HepG2 (cell line): ENCODE measurements around the gene PLPP3. TPM values are rescaled to one million over a fixed set of nuclear protein-coding genes. Genes with fewer than 3 reads are reported as not detected.

Experiments used
- AGO1 ChIP-seq: fragments of 200-400 bp; formaldehyde crosslinking; IDR thresholded peaks from 2 replicates; pipeline ENCODE4 v1.6.1; 2017; ENCODE audit warnings: mild to moderate bottlenecking, low read depth, low read length, moderate library complexity; ENCODE audit not compliant: poor library complexity, severe bottlenecking
- AGO2 ChIP-seq: fragments of 200-400 bp; formaldehyde crosslinking; optimal IDR thresholded peaks from 2 replicates; pipeline ENCODE3; 2017; ENCODE audit warnings: mild to moderate bottlenecking, low read depth, low read length, moderate library complexity
- CBFB ChIP-seq: sonication (generic); formaldehyde crosslinking; IDR thresholded peaks from 2 replicates; pipeline ENCODE4 v1.4.0; 2020; ENCODE audit warnings: missing genetic modification reagents
- CC2D1A ChIP-seq: sonication (generic); formaldehyde crosslinking; IDR thresholded peaks from 2 replicates; pipeline ENCODE4 v1.8.1; 2023; ENCODE audit warnings: mild to moderate bottlenecking, missing genetic modification reagents
- EEA1 ChIP-seq: sonication (generic); formaldehyde crosslinking; IDR thresholded peaks from 2 replicates; pipeline ENCODE4 v1.5.1; 2020; ENCODE audit warnings: mild to moderate bottlenecking, missing genetic modification reagents, borderline replicate concordance
- GATAD2A ChIP-seq: IDR thresholded peaks from 2 replicates; pipeline ENCODE4 v1.6.1; 2016
- MYNN ChIP-seq: sonication (generic); formaldehyde crosslinking; IDR thresholded peaks from 2 replicates; pipeline ENCODE4 v1.4.0; 2020; ENCODE audit warnings: mild to moderate bottlenecking, low read depth, missing genetic modification reagents
- TAF1 ChIP-seq: sonication (generic); formaldehyde crosslinking; IDR thresholded peaks from 2 replicates; pipeline ENCODE4 v1.4.0; 2020; ENCODE audit warnings: missing genetic modification reagents
- ZEB1 ChIP-seq: IDR thresholded peaks from 2 replicates; pipeline ENCODE4 v1.6.1; 2012; ENCODE audit warnings: mild to moderate bottlenecking, low read depth, inconsistent platforms; ENCODE audit not compliant: insufficient replicate concordance
- ZFP82 ChIP-seq: sonication (generic); formaldehyde crosslinking; IDR thresholded peaks from 2 replicates; pipeline ENCODE4 v1.5.1; 2020; ENCODE audit warnings: mild to moderate bottlenecking, missing genetic modification reagents, borderline replicate concordance
- ZNF17 ChIP-seq: sonication (generic); formaldehyde crosslinking; IDR thresholded peaks from 2 replicates; pipeline ENCODE4 v1.5.0; 2020; ENCODE audit warnings: mild to moderate bottlenecking, missing genetic modification reagents
- ZNF296 ChIP-seq: sonication (generic); formaldehyde crosslinking; conservative IDR thresholded peaks from 2 replicates; pipeline ENCODE4 v1.5.0; 2020; ENCODE audit warnings: mild to moderate bottlenecking, missing genetic modification reagents
- ZNF343 ChIP-seq: sonication (generic); formaldehyde crosslinking; IDR thresholded peaks from 2 replicates; pipeline ENCODE4 v1.4.0; 2020; ENCODE audit warnings: mild to moderate bottlenecking, missing genetic modification reagents
- ZNF546 ChIP-seq: sonication (generic); formaldehyde crosslinking; conservative IDR thresholded peaks from 2 replicates; pipeline ENCODE4 v1.8.1; 2023; ENCODE audit warnings: mild to moderate bottlenecking, missing genetic modification reagents
- ZNF879 ChIP-seq: sonication (generic); formaldehyde crosslinking; IDR thresholded peaks from 2 replicates; pipeline ENCODE4 v1.8.1; 2023; ENCODE audit warnings: missing genetic modification reagents
- ZSCAN9 ChIP-seq: IDR thresholded peaks from 2 replicates; pipeline ENCODE4 v1.6.1; 2016; ENCODE audit warnings: borderline replicate concordance
- polyA plus RNA-seq, 8 experiments: library from polyadenylated mRNA; depleted of rRNA in 3 of 8; stranded (reverse) in 7 of 8; unstranded in 1 of 8; fragments of >200 nt; fragmentation: Illumina TruSeq in 4 of 8; extraction: Trizol in 4 of 8; gene quantifications; 2 replicates each; pipeline versions ENCODE4 v1.2.1 to v1.2.3, GENCODE V29; 2011 to 2016; ENCODE audit warnings: low read depth in 4 of 8, missing spikeins in 1 of 8, mixed read lengths in 1 of 8; ENCODE audit not compliant: insufficient read depth in 1 of 8
- total RNA-seq, 5 experiments: library from RNA; depleted of rRNA; stranded (reverse); fragments of >200 nt; fragmentation: Illumina TruSeq; extraction: Trizol; gene quantifications; 2 replicates each; pipeline ENCODE4 v1.2.3, GENCODE V29; 2016; ENCODE audit warnings: low read depth in 1 of 5
- TF ChIP-seq, protein P1 (sequence below): sonication (generic); formaldehyde crosslinking; IDR thresholded peaks from 2 replicates; pipeline ENCODE4 v1.4.0; 2020; ENCODE audit warnings: mild to moderate bottlenecking, low read depth, missing genetic modification reagents
- TF ChIP-seq, protein P2 (sequence below): sonication (generic); formaldehyde crosslinking; IDR thresholded peaks from 2 replicates; pipeline ENCODE4 v1.4.0; 2020; ENCODE audit warnings: mild to moderate bottlenecking, missing genetic modification reagents
- TF ChIP-seq, protein P3 (sequence below): sonication (generic); formaldehyde crosslinking; IDR thresholded peaks from 2 replicates; pipeline ENCODE4 v1.5.1; 2020; ENCODE audit warnings: mild to moderate bottlenecking, missing genetic modification reagents
- TF ChIP-seq, protein P4 (sequence below): sonication (generic); formaldehyde crosslinking; IDR thresholded peaks from 2 replicates; pipeline ENCODE4 v1.4.0; 2020; ENCODE audit warnings: missing genetic modification reagents

The PLPP3 gene
- total and polyA plus RNA-seq, 2 of the 13 experiments (the other 11 are each of a cell fraction or from before 2014, with no cell fraction given), result 49.7 to 65.8 TPM

DNA sequence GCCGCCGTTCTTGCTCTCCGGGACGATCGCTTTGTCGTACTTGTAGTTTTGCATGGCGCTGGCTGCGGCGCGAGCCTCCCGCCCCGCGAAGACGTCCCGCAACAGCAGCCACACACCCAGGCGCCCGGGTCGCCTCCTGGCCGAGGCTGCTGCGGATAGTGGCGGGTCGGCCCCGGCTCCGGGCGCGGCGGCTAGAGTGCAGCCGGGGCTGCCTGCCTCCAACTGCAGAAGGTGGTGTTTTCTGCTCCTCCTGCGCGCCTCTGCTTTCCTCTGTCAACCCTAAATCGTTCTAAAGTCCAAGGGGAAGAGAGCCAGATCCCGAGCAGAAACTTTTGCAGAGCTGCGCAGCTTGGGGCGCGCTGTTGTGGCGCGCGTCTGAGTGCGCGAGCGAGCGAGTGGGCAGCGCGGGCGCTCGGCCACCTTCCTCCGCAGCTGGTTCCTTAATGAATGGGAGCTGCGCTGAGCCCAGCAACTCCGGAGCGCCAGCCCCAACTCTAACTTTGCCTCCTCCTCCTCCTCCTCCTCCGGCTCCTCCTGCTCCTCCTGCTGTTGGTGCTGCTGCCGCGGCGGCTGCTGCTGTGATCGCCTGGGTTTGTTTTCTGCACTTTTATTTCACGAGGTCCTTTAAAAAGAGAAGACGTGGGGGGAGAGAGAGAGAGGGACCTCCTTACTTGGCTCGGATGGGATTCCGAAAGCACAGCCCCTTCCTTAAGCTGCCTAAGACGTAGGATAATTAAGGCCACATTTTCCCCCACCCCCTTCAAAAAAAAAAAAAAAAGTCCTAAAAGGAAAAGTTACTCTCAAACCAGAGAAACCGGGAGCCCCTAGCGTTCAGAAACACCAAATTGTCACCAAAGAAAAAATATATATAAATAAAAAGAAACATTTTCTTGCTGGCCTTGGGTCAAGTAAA lies at the start of gene PLPP3 (continued):
- TF ChIP-seq, protein P1, sequence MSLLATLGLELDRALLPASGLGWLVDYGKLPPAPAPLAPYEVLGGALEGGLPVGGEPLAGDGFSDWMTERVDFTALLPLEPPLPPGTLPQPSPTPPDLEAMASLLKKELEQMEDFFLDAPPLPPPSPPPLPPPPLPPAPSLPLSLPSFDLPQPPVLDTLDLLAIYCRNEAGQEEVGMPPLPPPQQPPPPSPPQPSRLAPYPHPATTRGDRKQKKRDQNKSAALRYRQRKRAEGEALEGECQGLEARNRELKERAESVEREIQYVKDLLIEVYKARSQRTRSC, result no peak
- TF ChIP-seq GATAD2A (CRISPR knock-in tag) (peak; percentile 50; the same call in 1 of the 2 replicates), ZEB1 (no peak), MYNN (no peak), CBFB (CRISPR knock-in tag) (no peak), ZNF879 (CRISPR knock-in tag) (no peak), ZNF296 (CRISPR knock-in tag) (no peak), ZNF343 (CRISPR knock-in tag) (0 out of 2 replicates have a peak, but pooled peaks have one; percentile 19), ZNF546 (CRISPR knock-in tag) (0 out of 2 replicates have a peak, but pooled peaks have one; percentile 24), ZSCAN9 (CRISPR knock-in tag) (no peak), AGO2 (peak; percentile 94), ZNF17 (CRISPR knock-in tag) (no peak), ZFP82 (CRISPR knock-in tag) (0 out of 2 replicates have a peak, but pooled peaks have one; percentile 17), CC2D1A (CRISPR knock-in tag) (0 out of 2 replicates have a peak, but pooled peaks have one; percentile 53), TAF1 (CRISPR knock-in tag) (peak; percentile 99), AGO1 (no peak), EEA1 (CRISPR knock-in tag) (no peak)
- TF ChIP-seq, protein P2, sequence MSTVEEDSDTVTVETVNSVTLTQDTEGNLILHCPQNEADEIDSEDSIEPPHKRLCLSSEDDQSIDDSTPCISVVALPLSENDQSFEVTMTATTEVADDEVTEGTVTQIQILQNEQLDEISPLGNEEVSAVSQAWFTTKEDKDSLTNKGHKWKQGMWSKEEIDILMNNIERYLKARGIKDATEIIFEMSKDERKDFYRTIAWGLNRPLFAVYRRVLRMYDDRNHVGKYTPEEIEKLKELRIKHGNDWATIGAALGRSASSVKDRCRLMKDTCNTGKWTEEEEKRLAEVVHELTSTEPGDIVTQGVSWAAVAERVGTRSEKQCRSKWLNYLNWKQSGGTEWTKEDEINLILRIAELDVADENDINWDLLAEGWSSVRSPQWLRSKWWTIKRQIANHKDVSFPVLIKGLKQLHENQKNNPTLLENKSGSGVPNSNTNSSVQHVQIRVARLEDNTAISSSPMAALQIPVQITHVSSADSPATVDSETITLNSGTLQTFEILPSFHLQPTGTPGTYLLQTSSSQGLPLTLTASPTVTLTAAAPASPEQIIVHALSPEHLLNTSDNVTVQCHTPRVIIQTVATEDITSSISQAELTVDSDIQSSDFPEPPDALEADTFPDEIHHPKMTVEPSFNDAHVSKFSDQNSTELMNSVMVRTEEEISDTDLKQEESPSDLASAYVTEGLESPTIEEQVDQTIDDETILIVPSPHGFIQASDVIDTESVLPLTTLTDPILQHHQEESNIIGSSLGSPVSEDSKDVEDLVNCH (CRISPR knock-in tag), result no peak
- TF ChIP-seq, protein P3, sequence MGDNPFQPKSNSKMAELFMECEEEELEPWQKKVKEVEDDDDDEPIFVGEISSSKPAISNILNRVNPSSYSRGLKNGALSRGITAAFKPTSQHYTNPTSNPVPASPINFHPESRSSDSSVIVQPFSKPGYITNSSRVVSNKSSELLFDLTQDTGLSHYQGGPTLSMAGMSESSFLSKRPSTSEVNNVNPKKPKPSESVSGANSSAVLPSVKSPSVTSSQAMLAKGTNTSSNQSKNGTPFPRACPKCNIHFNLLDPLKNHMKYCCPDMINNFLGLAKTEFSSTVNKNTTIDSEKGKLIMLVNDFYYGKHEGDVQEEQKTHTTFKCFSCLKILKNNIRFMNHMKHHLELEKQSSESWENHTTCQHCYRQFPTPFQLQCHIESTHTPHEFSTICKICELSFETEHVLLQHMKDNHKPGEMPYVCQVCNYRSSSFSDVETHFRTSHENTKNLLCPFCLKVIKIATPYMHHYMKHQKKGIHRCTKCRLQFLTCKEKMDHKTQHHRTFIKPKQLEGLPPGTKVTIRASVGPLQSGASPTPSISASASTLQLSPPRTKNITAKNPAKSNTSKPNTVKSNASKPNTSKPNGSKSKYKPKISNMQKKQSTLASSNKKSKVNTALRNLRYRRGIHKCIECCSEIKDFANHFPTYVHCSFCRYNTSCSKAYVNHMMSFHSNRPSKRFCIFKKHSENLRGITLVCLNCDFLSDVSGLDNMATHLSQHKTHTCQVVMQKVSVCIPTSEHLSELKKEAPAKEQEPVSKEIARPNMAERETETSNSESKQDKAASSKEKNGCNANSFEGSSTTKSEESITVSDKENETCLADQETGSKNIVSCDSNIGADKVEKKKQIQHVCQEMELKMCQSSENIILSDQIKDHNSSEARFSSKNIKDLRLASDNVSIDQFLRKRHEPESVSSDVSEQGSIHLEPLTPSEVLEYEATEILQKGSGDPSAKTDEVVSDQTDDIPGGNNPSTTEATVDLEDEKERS (CRISPR knock-in tag), result no peak
- TF ChIP-seq, protein P4, sequence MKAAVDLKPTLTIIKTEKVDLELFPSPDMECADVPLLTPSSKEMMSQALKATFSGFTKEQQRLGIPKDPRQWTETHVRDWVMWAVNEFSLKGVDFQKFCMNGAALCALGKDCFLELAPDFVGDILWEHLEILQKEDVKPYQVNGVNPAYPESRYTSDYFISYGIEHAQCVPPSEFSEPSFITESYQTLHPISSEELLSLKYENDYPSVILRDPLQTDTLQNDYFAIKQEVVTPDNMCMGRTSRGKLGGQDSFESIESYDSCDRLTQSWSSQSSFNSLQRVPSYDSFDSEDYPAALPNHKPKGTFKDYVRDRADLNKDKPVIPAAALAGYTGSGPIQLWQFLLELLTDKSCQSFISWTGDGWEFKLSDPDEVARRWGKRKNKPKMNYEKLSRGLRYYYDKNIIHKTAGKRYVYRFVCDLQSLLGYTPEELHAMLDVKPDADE (CRISPR knock-in tag), result no peak
